CD4-positive, alpha-beta T cell treated with Interleukin-1 beta for 1 hour (primary cell): ENCODE measurements around the gene PPL.
A peak's percentile ranks its signal among the peaks of the same experiment; 100 is the strongest.
"Not testable (repeated sequence)": the region's sequence is repeated elsewhere in the genome, so short reads cannot be mapped to it uniquely, and the experiment has no call there.

Experiments
- DNase-seq, 2 donors: peaks; one replicate each; pipeline ENCODE4 v3.0.0-alpha.2; 2020 to 2022

Gene PPL

GRCh38 chr16:4958510-4959438 is 21.8 kb upstream of the PPL start:
- no peak for DNase-seq

DNA sequence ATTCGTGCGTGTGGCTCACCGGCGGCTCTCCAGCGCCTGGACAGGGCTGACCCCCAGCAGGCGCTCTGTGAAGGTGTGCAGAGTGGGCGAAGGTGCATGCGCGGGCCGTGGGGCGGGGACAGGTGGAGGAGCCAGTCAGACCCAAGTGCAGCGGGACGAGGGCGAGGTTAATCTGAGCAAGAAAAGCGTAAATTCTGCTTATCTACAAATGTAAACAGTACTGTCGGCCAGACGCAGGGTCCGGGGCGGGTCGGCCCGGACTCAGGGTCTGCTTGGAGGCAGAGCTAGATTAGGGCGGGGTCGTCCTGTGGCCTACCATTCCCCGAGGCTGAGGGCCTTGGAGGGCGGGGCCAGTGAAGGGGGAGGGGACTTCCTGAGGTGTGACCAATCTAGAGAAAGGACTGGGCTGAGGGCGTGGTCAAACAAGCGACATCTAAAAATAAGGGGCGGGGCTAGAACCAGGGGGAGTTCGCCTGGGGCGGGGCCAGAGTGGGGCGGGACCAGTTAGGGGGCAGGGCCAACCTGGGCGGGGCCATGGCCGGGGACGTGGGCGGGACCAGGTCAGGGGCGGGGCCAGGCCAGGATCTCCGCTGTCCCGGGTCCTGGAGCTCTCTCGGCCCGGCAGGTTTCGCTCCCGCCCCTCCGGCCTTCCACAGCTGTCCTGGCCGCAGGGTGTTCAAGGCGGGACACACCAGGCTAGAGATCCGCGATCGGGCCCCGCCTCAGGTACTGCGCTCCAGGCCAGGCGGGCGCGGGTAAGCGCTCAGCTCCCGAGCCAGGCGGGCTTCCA is 21.0 kb upstream of the PPL start, which contains the start of gene SEC14L5:
Gene SEC14L5, plus strand, starts transcription at position 611 of the 790 bp plus-strand sequence. CDS start 994 bp downstream, outside the sequence.
- DNase-seq: peak; percentile 89 to 91

- DNase-seq: no peak
Measured at GRCh38 chr16:4957420-4957719, 20.4 kb upstream of the PPL start.

GRCh38 chr16:4954714-4955113 is 17.8 kb upstream of the PPL start:
- no peak for DNase-seq

DNA sequence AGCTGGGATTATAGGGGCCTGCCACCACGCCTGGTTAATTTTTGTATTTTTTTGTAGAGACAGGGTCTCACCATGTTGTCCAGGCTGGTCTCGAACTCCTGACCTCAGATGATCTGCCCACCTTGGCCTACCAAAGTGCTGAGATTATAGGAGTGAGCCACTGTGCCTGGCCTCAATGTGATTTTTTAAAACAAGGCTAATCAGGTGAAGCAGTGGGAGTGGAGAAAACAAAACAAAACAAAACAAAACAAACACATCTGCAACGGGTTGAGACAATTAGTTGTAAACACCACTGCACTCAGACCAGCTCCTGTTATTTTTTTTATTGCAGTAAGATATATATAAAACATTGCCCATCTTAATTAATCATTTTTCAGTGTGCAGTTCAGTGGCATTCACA is 14.6 kb upstream of the PPL start:
- DNase-seq: not testable (repeated sequence)

- no peak for DNase-seq
Measured at GRCh38 chr16:4949986-4950385, 13.0 kb upstream of the PPL start.

GRCh38 chr16:4948903-4949766 is 12.2 kb upstream of the PPL start:
- DNase-seq: no peak

DNA sequence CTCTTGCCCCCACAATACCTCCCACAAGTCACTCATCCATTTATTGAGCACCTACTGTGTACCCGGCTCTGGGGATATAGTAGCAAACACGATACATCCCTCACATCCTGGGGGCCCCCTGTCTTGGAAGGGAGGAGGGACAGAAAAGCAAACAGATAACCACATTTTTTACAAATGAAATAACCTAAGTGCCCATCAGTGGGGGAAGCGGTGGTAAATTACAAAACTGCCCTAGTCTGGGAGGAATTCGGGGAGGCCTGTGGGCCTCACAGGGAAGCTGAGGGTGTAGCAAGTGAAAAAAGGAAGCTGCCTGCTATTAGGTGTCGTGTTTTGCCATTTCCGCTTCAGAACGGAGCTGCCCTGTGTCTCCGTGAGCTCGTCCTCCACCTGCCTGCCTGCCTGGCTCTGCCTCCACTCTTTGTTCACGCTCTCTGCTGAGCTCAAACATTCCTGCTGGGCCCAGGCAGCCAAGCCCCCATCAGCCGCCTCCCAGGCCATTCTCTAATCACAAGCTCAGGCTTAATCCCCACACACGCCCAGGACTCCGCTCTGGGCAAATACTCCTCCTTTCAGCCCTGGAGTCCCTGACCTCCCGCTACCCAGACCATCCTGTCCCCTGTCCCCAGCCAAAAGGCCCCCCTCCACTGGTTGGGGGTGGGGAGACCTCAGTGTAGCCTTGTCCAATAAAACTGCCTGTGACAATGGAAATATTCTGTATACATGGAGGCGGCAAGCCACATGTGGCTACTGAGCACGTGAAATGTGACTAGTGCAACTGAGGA is 11.0 kb upstream of the PPL start:
- DNase-seq: peak in 1 of 2 donors; percentile 11

- DNase-seq: no peak
Measured at GRCh38 chr16:4946917-4947316, 10.0 kb upstream of the PPL start.

DNA sequence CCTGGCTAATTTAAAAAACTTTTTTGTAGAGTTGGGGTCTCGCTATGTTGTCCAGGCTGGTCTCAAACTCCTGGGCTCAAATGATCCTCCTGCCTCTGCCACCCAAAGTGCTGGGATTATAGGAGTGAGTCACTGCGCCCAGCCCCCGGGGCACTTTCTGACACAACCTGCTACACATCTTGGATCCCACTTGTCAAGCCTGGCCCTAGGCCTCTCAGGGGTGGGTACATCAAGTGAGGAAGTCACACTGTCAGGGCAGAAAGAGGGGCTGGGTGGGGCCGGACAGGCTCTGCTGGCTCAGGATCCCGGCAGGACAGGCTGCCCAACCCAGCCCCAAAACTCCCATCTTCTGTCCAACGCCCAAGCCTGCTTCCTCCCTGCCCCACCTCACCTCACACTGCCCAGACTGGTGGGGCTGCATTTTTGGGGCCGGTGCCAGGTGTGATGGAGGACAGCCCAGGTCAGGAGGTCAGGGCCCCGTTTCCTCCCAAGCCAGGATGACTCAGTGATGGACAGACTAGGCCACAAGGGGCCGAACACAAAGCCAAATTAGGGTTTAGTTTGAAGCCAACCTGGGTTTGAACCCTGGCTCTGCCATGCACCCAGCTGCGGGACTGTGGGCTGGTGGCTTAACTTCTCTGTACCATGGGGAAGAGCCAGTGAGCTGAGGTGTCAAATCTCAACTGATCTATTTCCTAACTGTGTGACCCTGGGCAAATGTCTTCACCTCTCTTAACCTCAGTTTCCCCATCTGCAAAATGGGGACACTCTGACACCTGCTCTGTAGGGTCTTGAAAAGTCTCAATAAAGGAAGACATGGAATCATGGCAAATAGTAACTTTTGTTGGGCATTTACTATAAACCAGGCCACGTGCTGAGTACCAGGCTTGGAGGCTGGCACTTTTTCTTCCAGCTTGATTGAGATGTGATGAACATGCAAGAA is 8.9 kb upstream of the PPL start:
- no peak for DNase-seq

- DNase-seq: no peak
Measured at GRCh38 chr16:4944333-4945281, 7.7 kb upstream of the PPL start.

DNA sequence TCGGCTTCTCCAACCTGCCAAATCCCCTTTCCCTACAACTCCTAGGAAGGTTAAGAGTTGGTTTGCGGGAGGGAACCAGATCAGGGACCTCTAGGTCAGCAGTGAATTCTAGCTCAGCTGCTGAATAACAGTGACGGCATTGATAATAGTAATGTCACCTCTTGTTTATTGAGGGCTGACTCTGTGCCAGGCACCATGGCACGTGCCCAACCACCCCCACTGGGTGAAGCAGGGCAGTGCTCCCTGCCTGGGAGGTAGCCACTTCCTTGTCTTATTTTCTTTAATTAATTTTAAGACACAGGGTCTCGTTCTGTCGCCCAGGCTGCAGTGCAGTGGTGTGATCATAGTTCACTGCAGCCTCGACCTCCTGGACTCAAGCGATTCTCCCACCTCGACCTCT is 5.5 kb upstream of the PPL start:
- no peak for DNase-seq

GRCh38 chr16:4940719-4941118 is 3.8 kb upstream of the PPL start:
- DNase-seq: no peak

GRCh38 chr16:4938683-4939030 is 1.7 kb upstream of the PPL start:
- DNase-seq: no peak

- no peak for DNase-seq
Measured at GRCh38 chr16:4937782-4938682, 1.1 kb upstream of the PPL start.

DNA sequence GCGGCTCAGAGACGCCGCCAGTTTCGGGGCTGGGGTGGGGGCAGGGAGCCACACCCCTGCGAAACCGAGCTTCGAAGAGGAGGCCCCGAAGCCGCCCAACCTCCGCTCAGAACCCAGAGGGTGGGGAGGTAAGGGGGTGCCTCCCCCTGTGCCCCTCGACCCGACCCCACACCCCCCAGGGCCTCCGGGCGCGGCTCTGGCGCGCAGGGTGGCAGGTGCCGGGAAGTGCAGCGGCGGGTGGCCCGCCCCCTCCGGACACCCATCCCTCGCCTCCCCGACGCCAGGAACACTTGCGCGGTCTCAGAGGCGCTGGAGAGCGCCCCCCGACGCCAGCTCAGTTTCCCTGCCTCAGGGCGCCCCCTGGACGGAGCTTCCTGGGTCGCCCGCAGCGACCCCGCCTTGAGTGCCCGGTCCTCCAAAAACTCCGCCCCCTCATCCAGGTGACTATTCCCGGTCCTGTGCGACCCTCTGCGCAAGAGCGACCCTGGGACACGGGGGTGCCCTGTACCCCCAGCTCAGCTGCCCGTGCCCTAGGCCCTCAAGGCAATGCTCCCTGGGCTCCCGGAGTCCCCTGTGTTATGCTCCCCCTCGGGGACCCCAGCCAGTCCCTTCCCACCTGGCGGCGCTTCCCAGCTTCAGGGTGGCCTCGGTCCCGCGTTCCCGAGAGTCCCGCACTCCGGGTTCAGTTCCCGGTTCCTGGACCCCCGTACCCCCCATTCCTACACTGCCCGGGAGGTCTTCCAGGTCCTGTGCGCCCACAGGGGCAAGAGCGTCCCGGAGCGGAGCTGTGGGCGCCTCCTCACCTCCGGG is 562 bp downstream of the PPL start:
- DNase-seq: no peak

- no peak for DNase-seq
Measured at GRCh38 chr16:4935241-4935855, 1.6 kb downstream of the PPL start.

DNA sequence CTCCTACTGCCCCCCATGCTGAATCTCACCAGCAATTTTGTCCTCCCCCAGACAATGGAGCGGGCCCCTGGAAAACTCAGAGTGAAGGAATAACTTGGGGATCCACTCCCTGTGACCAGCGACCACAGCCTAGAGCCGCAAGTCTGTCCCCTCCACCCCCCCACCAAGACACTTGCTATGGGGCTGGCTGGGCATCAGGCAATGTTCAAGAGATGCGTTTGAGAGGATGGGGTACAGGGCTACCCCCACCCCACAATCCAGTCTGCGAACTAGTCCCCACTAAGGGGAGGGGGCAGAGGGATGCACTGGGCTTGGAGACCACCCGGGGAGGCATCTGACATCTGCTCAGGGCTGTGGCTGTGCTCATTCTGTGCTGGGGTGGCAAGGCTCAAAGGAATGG is 2.4 kb downstream of the PPL start:
- DNase-seq: no peak
